Measurements from ENCODE around the gene GAB1. TPM values are rescaled to one million over a fixed set of nuclear protein-coding genes. Genes with fewer than 3 reads are reported as not detected.

Gene GAB1
- 10 to 100 TPM; 47.1 to 77.6 (median 56.9) TPM for total RNA-seq

DNA sequence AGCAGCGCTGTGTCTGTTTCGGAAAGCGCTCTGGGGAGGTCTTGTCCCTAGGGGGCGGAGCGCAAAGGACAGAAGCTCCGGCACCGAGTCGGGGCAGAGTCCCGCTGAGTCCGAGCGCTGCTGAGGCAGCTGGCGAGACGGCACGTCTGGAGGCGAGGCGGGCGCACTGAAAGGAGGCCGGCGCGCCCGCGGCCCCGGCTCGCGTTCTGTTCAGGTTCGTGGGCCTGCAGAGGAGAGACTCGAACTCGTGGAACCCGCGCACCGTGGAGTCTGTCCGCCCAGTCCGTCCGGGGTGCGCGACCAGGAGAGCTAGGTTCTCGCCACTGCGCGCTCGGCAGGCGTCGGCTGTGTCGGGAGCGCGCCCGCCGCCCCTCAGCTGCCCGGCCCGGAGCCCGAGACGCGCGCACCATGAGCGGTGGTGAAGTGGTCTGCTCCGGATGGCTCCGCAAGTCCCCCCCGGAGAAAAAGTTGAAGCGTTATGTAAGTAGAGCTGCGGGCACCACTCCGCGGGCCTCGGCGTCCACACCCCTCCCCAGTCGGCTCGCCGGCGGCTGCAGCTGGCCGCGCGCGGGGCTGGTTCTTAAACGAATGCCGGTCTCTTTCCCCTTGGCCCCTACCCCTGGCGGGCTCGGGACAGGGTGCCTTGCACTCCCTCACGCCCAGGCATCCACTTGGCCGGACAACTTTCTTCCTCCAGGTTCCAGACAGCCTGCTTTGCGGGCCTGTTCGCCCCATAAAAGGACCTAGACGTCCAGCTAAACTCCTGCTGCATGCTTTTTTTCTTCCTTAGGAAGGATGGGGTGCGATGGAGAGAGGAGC is at the start of gene GAB1:
Gene GAB1 (plus strand): TSS at position 96 of the 819 bp plus-strand sequence. CDS start 313 bp downstream, at position 409.
- H3K27me3 ChIP-seq: no peaks in the 10 kb centered on the region
- no peaks in the 10 kb centered on the region for H3K36me3 ChIP-seq
- peak; percentile 14 to 29 for TF ChIP-seq POLR2AphosphoS5 (IDR thresholded peaks at IDR 0.05)
- TF ChIP-seq EP300 (IDR thresholded peaks at IDR 0.05): no peak
- TF ChIP-seq POLR2A (IDR thresholded peaks at IDR 0.05): peak in 3 of 4 donors; percentile 32 to 65 (median 39)
- TF ChIP-seq, protein P1, sequence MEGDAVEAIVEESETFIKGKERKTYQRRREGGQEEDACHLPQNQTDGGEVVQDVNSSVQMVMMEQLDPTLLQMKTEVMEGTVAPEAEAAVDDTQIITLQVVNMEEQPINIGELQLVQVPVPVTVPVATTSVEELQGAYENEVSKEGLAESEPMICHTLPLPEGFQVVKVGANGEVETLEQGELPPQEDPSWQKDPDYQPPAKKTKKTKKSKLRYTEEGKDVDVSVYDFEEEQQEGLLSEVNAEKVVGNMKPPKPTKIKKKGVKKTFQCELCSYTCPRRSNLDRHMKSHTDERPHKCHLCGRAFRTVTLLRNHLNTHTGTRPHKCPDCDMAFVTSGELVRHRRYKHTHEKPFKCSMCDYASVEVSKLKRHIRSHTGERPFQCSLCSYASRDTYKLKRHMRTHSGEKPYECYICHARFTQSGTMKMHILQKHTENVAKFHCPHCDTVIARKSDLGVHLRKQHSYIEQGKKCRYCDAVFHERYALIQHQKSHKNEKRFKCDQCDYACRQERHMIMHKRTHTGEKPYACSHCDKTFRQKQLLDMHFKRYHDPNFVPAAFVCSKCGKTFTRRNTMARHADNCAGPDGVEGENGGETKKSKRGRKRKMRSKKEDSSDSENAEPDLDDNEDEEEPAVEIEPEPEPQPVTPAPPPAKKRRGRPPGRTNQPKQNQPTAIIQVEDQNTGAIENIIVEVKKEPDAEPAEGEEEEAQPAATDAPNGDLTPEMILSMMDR (IDR thresholded peaks at IDR 0.05): peak in 4 of 6 experiments; percentile 12 to 41 (median 30)
- peak within 1 kb of the TSS; percentile 93 to 98 (median 96) for H3K27ac ChIP-seq
- no peaks in the 10 kb centered on the region for H3K9me3 ChIP-seq
- ATAC-seq (ENCODE audit: low FRiP score in 2 of 2) (peak; percentile 76 to 82), DNase-seq (peak; percentile 83 to 93)
- H3K4me3 ChIP-seq: peak within 1 kb of the TSS; percentile 64 to 88 (median 80)
- WGBS, 2 donors: 0 to 2% methylated on average over 9 to 15 of the region's 81 CpGs
- H3K4me1 ChIP-seq: peaks cover 7 to 26% (median 16%) of the 10 kb centered on the region in 4 donors

DNA sequence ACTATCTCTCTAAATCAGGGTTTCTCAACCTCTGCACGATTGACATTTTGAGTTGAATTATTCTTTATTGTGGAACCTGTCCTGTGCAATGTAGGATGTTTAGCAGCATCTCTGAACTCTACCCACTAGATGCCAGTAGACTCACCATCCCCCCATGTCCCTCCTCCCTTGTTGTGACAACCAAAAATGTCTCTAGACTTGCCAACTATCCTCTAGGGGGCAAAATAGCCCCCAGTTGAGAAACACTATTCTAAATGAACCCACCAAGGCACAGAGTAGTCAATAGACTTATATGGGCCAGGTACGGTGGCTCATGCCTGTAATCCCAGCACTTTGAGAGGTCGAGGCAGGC is 49.1 kb upstream of the GAB1 start:
- 62 to 64% methylated on average over 3 of the region's 3 CpGs for WGBS, 2 donors
- TF ChIP-seq POLR2A (IDR thresholded peaks at IDR 0.05) (no peak), POLR2AphosphoS5 (IDR thresholded peaks at IDR 0.05) (no peak)
- TF ChIP-seq, protein P1 (IDR thresholded peaks at IDR 0.05): no peak
- Histone ChIP-seq H3K4me3 (no peak overlapping the region), H3K27me3 (no peaks in the 10 kb centered on the region), H3K4me1 (peaks cover 0 to 7% (median 0%) of the 10 kb centered on the region in 4 donors), H3K36me3 (no peaks in the 10 kb centered on the region), H3K9me3 (no peaks in the 10 kb centered on the region), H3K27ac (peak overlapping the region in 3 of 4 donors; percentile 17 to 70 (median 54))
- ATAC-seq (ENCODE audit: low FRiP score in 2 of 2): no peak
- no peak for DNase-seq

DNA sequence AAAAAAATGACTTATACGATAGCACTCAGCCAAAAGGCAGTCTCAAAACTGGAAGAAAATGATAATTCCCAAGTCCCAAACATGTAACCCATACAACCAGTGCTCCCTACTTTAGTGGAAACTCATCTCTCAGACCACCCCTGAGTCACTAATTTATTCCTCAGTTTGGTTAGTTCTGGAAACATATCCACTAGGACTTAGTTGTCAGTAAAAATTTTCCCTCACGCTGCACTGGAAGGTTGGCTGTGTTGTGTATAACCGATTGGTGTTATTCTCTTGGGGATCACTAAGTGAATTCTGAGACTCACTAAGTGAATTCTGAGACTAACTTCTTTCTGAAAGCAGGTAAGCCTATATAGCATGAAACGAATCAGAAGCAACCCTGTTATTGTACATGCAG is 48.5 kb upstream of the GAB1 start:
- WGBS, 2 donors: 80 to 82% methylated on average over 4 of the region's 4 CpGs
- Histone ChIP-seq H3K36me3 (no peaks in the 10 kb centered on the region), H3K27ac (no peak overlapping the region), H3K9me3 (no peaks in the 10 kb centered on the region), H3K27me3 (no peaks in the 10 kb centered on the region), H3K4me1 (peaks cover 0 to 7% (median 0%) of the 10 kb centered on the region in 4 donors), H3K4me3 (no peak overlapping the region)
- ATAC-seq (ENCODE audit: low FRiP score in 2 of 2) (no peak), DNase-seq (no peak)
- TF ChIP-seq POLR2AphosphoS5 (IDR thresholded peaks at IDR 0.05) (no peak), POLR2A (IDR thresholded peaks at IDR 0.05) (no peak), EP300 (IDR thresholded peaks at IDR 0.05) (no peak)
- TF ChIP-seq, protein P1 (IDR thresholded peaks at IDR 0.05): no peak

DNA sequence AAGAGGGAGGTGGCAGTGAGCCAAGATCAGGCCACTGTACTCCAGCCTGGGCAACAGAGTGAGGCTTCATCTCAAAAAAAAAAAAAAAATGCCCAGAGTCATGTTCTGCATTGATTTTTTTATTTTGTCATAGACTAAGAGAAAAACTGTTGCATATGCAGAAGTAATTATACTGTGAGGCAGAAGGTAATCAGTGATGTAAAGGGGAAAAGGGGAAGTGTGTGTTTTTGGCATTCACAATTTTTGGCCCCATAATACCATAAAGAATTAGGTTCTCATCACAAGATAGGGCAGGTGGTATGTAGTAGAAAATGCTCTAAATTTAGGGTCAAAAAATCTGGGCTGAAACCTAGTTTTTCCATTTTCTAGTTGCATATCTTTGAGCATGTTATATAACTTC is 47.3 kb upstream of the GAB1 start:
- H3K36me3 ChIP-seq: no peaks in the 10 kb centered on the region
- H3K27me3 ChIP-seq: no peaks in the 10 kb centered on the region
- no peak overlapping the region for H3K27ac ChIP-seq
- TF ChIP-seq EP300 (IDR thresholded peaks at IDR 0.05) (no peak), POLR2A (IDR thresholded peaks at IDR 0.05) (no peak), POLR2AphosphoS5 (IDR thresholded peaks at IDR 0.05) (no peak)
- TF ChIP-seq, protein P1 (IDR thresholded peaks at IDR 0.05): no peak
- ATAC-seq (ENCODE audit: low FRiP score in 2 of 2): no peak
- H3K4me1 ChIP-seq: peaks cover 0 to 7% (median 0%) of the 10 kb centered on the region in 4 donors
- no peak for DNase-seq
- H3K4me3 ChIP-seq: no peak overlapping the region
- no peaks in the 10 kb centered on the region for H3K9me3 ChIP-seq

DNA sequence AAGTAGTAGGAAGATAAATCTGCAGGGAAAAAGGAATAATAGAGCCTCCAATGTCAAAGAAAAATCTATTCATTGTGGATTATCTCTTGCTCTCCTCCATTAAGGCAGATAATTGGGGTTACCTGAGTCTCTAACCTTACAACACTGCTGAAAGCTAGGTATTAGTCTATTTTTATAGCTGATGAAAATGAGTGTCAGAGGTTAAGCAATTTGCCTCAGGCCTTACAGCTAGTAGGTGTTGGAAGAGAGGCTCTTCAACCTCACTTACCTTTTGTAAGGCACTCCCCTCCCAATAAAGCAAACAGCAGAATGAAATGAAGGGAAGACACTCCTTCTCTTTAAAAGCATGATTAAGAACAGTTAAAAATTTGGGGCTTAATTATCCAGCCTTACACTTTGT is 45.4 kb upstream of the GAB1 start:
- H3K27me3 ChIP-seq: no peaks in the 10 kb centered on the region
- no peaks in the 10 kb centered on the region for H3K36me3 ChIP-seq
- no peak overlapping the region for H3K27ac ChIP-seq
- no peak for TF ChIP-seq EP300 (IDR thresholded peaks at IDR 0.05)
- TF ChIP-seq, protein P1 (IDR thresholded peaks at IDR 0.05): no peak
- TF ChIP-seq POLR2A (IDR thresholded peaks at IDR 0.05): no peak
- no peak for TF ChIP-seq POLR2AphosphoS5 (IDR thresholded peaks at IDR 0.05)
- H3K4me1 ChIP-seq: peaks cover 0 to 9% (median 6%) of the 10 kb centered on the region in 4 donors
- H3K9me3 ChIP-seq: no peaks in the 10 kb centered on the region
- ATAC-seq (ENCODE audit: low FRiP score in 2 of 2) (no peak), DNase-seq (no peak)
- H3K4me3 ChIP-seq: no peak overlapping the region

All from upper lobe of left lung (tissue), 6 donors.